K562 (cell line): ENCODE measurements around the gene TMEM273. TPM values are rescaled to one million over a fixed set of nuclear protein-coding genes. Genes with fewer than 3 reads are reported as not detected.

Source experiments
- ATF3 ChIP-seq, 2 experiments: fragments of 450-650 bp in 1 of 2; sonication (generic) in 1 of 2; formaldehyde crosslinking in 1 of 2; IDR thresholded peaks in 1 of 2; conservative IDR thresholded peaks in 1 of 2; 2 replicates each; pipeline versions ENCODE4 v1.6.1 to v1.8.1; 2016 to 2023; ENCODE audit warnings: mild to moderate bottlenecking in 2 of 2, moderate library complexity in 2 of 2, inconsistent platforms in 1 of 2, missing genetic modification reagents in 1 of 2
- ATF7 ChIP-seq: fragments of 450-650 bp; IDR thresholded peaks from 2 replicates; pipeline ENCODE4 v1.7.1; 2014; ENCODE audit warnings: mild to moderate bottlenecking, moderate library complexity
- BHLHE40 ChIP-seq: IDR thresholded peaks from 2 replicates; pipeline ENCODE4 v1.6.1; 2011; ENCODE audit warnings: low read length, improper control_type of control experiment
- CBX5 ChIP-seq: IDR thresholded peaks from 2 replicates; pipeline ENCODE4 v1.6.1; 2014; ENCODE audit warnings: low read depth, borderline replicate concordance
- ELF1 ChIP-seq: fragments of 200-800 bp; sonication (Bioruptor generic); IDR thresholded peaks from 2 replicates; pipeline ENCODE4 v1.6.1; 2016; ENCODE audit warnings: missing genetic modification characterization, missing compliant biosample characterization
- HDAC2 ChIP-seq: fragments of 450-650 bp; IDR thresholded peaks from 2 replicates; pipeline ENCODE4 v1.6.1; 2016; ENCODE audit warnings: mild to moderate bottlenecking
- HDGF ChIP-seq: fragments of 450-650 bp; IDR thresholded peaks from 2 replicates; pipeline ENCODE4 v1.6.1; 2016
- HMGN3 ChIP-seq: IDR thresholded peaks from 2 replicates; pipeline ENCODE4 v1.6.1; 2011; ENCODE audit warnings: borderline replicate concordance, low read depth, mild to moderate bottlenecking, mixed read lengths, low read length; ENCODE audit not compliant: insufficient read length; ENCODE audit errors: extremely low read depth
- ID3 ChIP-seq, 2 experiments: fragments of 250-450 bp in 1 of 2; fragments of 450-650 bp in 1 of 2; sonication (Bioruptor Pico) in 1 of 2; IDR thresholded peaks; 2 replicates each; pipeline versions ENCODE4 v1.6.1 to v1.8.0; 2016 to 2021; ENCODE audit warnings: mild to moderate bottlenecking in 2 of 2, moderate library complexity in 2 of 2, missing compliant biosample characterization in 1 of 2, missing genetic modification characterization in 1 of 2
- KHSRP ChIP-seq: fragments of 450-650 bp; IDR thresholded peaks from 2 replicates; pipeline ENCODE4 v1.6.1; 2017
- LARP7 ChIP-seq: fragments of 450-650 bp; IDR thresholded peaks from 2 replicates; pipeline ENCODE4 v1.6.1; 2016
- MBD2 ChIP-seq: sonication (generic); IDR thresholded peaks from 2 replicates; pipeline ENCODE4 v1.6.1; 2016; ENCODE audit warnings: low read depth, borderline replicate concordance
- NCOA6 ChIP-seq: fragments of 450-650 bp; IDR thresholded peaks from 2 replicates; pipeline ENCODE4 v1.6.1; 2017; ENCODE audit warnings: mild to moderate bottlenecking
- NFIC ChIP-seq: fragments of 450-650 bp; IDR thresholded peaks from 2 replicates; pipeline ENCODE4 v1.6.1; 2017; ENCODE audit warnings: mild to moderate bottlenecking, inconsistent platforms
- PCBP2 ChIP-seq: fragments of 200-400 bp; formaldehyde crosslinking; IDR thresholded peaks from 2 replicates; pipeline ENCODE4 v1.6.1; 2018; ENCODE audit warnings: low read length, low read depth, mild to moderate bottlenecking, moderate library complexity; ENCODE audit not compliant: poor library complexity, severe bottlenecking
- SIN3B ChIP-seq: fragments of 450-650 bp; IDR thresholded peaks from 2 replicates; pipeline ENCODE4 v1.6.1; 2017; ENCODE audit warnings: low read depth, mild to moderate bottlenecking, moderate library complexity
- SMC3 ChIP-seq: conservative IDR thresholded peaks from 2 replicates; pipeline ENCODE4 v1.6.1; 2011; ENCODE audit warnings: low read depth, low read length, improper control_type of control experiment; ENCODE audit not compliant: insufficient read depth
- SREBF1 ChIP-seq: fragments of 150-350 bp; IDR thresholded peaks from 2 replicates; pipeline ENCODE4 v1.6.1; 2014; ENCODE audit warnings: antibody characterized with exemption, low read depth, low read length, borderline replicate concordance
- TAL1 ChIP-seq: fragments of 450-650 bp; IDR thresholded peaks from 2 replicates; pipeline ENCODE4 v1.6.1; 2016; ENCODE audit warnings: mild to moderate bottlenecking
- TCF15 ChIP-seq: fragments of 250-450 bp; sonication (Bioruptor Pico); IDR thresholded peaks from 2 replicates; pipeline ENCODE4 v1.8.0; 2022; ENCODE audit warnings: moderate library complexity, mild to moderate bottlenecking, inconsistent platforms
- TCF7 ChIP-seq: sonication (generic); IDR thresholded peaks from 2 replicates; pipeline ENCODE4 v1.6.1; 2016; ENCODE audit warnings: antibody characterized with exemption, borderline replicate concordance
- TRIM25 ChIP-seq: fragments of 450-650 bp; IDR thresholded peaks from 2 replicates; pipeline ENCODE4 v1.7.0; 2016; ENCODE audit warnings: borderline replicate concordance
- ZNF124 ChIP-seq: sonication (generic); formaldehyde crosslinking; IDR thresholded peaks from 2 replicates; pipeline ENCODE4 v1.8.1; 2022; ENCODE audit warnings: missing genetic modification reagents
- ZNF224 ChIP-seq: sonication (generic); formaldehyde crosslinking; IDR thresholded peaks from 2 replicates; pipeline ENCODE4 v1.8.0; 2022; ENCODE audit warnings: mild to moderate bottlenecking, missing genetic modification reagents
- ZNF232 ChIP-seq: sonication (generic); formaldehyde crosslinking; IDR thresholded peaks from 2 replicates; pipeline ENCODE4 v1.8.0; 2022; ENCODE audit warnings: mild to moderate bottlenecking, missing genetic modification reagents
- ZNF3 ChIP-seq: fragments of 250-450 bp; sonication (Bioruptor Pico); IDR thresholded peaks from 2 replicates; pipeline ENCODE4 v1.5.0; 2021; ENCODE audit warnings: mild to moderate bottlenecking, moderate library complexity
- ZNF507 ChIP-seq: conservative IDR thresholded peaks from 2 replicates; pipeline ENCODE4 v1.6.1; 2017; ENCODE audit warnings: missing genetic modification characterization, missing compliant biosample characterization
- polyA plus RNA-seq, 8 experiments: library from polyadenylated mRNA; depleted of rRNA in 4 of 8; stranded (reverse) in 5 of 8; unstranded in 3 of 8; fragments of >200 nt; fragmentation: Nextera tagmentation in 2 of 8; fragmentation: Illumina TruSeq in 1 of 8; extraction: Ambion mirVana in 2 of 8; extraction: Trizol in 1 of 8; gene quantifications; 2 replicates each; pipeline versions ENCODE4 v1.2.1 to v1.2.3, GENCODE V29; 2011 to 2014; ENCODE audit warnings: inconsistent platforms in 1 of 8, missing spikeins in 1 of 8
- total RNA-seq, 7 experiments: library from RNA; depleted of rRNA in 6 of 7; stranded (reverse); fragments of >200 nt in 6 of 7; fragmentation: Illumina TruSeq in 2 of 7; extraction: Trizol in 2 of 7; gene quantifications; 2 replicates each; pipeline versions ENCODE4 v1.2.1 to v1.2.3, GENCODE V29; 2011 to 2021; ENCODE audit warnings: low replicate concordance in 1 of 7

TMEM273 gene
- total and polyA plus RNA-seq, 9 of the 15 experiments (the other 6 are each of a cell fraction or from before 2014, with no cell fraction given) = 39.2 to 131 (median 95.6) TPM

GRCh38 chr10:49184642-49185111, 3.5 kb downstream of the TMEM273 start (continued):
- 0 out of 2 replicates have a peak, but pooled peaks have one; percentile 4 for TF ChIP-seq TAL1
- no peak for TF ChIP-seq ZNF3
- TF ChIP-seq SMC3 = no peak
- TF ChIP-seq ID3 (CRISPR knock-in tag; IDR thresholded peaks at IDR 0.05) = no peak
- TF ChIP-seq ID3 (tag; IDR thresholded peaks at IDR 0.05) = peak; percentile 58
- TF ChIP-seq HDGF = no peak
- no peak for TF ChIP-seq KHSRP
- TF ChIP-seq HDAC2 = peak; percentile 36
- no peak for TF ChIP-seq TRIM25
- no peak for TF ChIP-seq HMGN3
- no peak for TF ChIP-seq TCF7
- TF ChIP-seq NFIC = no peak
- 0 out of 2 replicates have a peak, but pooled peaks have one; percentile 8 for TF ChIP-seq ELF1 (tag)
- TF ChIP-seq ATF7 = no peak
- TF ChIP-seq TCF15 (CRISPR knock-in tag) = no peak
- no peak for TF ChIP-seq ZNF124 (CRISPR knock-in tag)
- no peak for TF ChIP-seq SIN3B
- TF ChIP-seq ZNF232 (CRISPR knock-in tag) = no peak
- TF ChIP-seq BHLHE40 = no peak
- no peak; the same call in 1 of the 2 replicates for TF ChIP-seq LARP7
- TF ChIP-seq SREBF1 = no peak
- no peak for TF ChIP-seq ZNF507 (tag)
- TF ChIP-seq ATF3 (IDR thresholded peaks at IDR 0.05) = no peak
- TF ChIP-seq ATF3 (CRISPR knock-in tag; conservative IDR thresholded peaks at IDR 0.05) = no peak
- no peak for TF ChIP-seq ZNF224
- no peak for TF ChIP-seq MBD2
- no peak for TF ChIP-seq CBX5
- no peak for TF ChIP-seq PCBP2
- no peak for TF ChIP-seq NCOA6
